GM12878 (cell line): ENCODE data around the gene MEIOSIN. TPM values are rescaled to one million over a fixed set of nuclear protein-coding genes. Genes with fewer than 3 reads are reported as not detected.
A peak's percentile ranks its signal among the peaks of the same experiment; 100 is the strongest.
"Not testable (repeated sequence)": the region's sequence is repeated elsewhere in the genome, so short reads cannot be mapped to it uniquely, and the experiment has no call there.

Source experiments
- ATAC-seq: fragments of 200-7000 bp; cut with Tn5 transposase; 3 replicates; pipeline ENCODE4 v1.9.1; 2020; ENCODE audit warnings: mild to moderate bottlenecking, moderate library complexity
- BruUV-seq: library from RNA; stranded (reverse); fragments of 400-500 nt; replicated peaks from 2 replicates; lab custom pipeline; 2021; lab: Mats Ljungman, UMichigan
- CTCF ChIA-PET: fragments of 300-600 bp; sonication (Branson Sonifier 250); formaldehyde crosslinking; extraction: SDS; loops from one replicate; lab custom pipeline; 2021; ENCODE audit warnings: inconsistent platforms; lab: Yijun Ruan, JAX
- POLR2A ChIA-PET: fragments of 350-600 bp; formaldehyde crosslinking; extraction: SDS; loops from one replicate; lab custom pipeline; 2021; ENCODE audit warnings: inconsistent platforms; lab: Charles Lee
- RAD21 ChIA-PET: fragments of 300-600 bp; sonication (Branson Sonifier 250); formaldehyde crosslinking; loops from one replicate; lab custom pipeline; 2023; ENCODE audit warnings: antibody characterized with exemption; ENCODE audit not compliant: unreplicated experiment; lab: Charles Lee
- SMC1A ChIA-PET: fragments of 300-600 bp; sonication (Branson Sonifier 250); formaldehyde crosslinking; loops from one replicate; lab custom pipeline; 2023; ENCODE audit not compliant: unreplicated experiment, uncharacterized antibody; lab: Charles Lee
- DNase-seq: peaks from one replicate; pipeline ENCODE4 v3.0.0-alpha.2; 2011; ENCODE audit warnings: low read depth, low spot score
- FAIRE-seq: peaks from 3 replicates; lab custom pipeline; 2011; peaks lifted over from hg19 to GRCh38; lab: Jason Lieb, UNC
- H2AFZ ChIP-seq: 2 replicates; pipeline ENCODE4 v1.6.0; 2011; ENCODE audit warnings: low read depth, low read length, control low read depth; ENCODE audit not compliant: control insufficient read depth
- H3K27ac ChIP-seq: 2 replicates; pipeline ENCODE4 v1.5.1; 2011; ENCODE audit warnings: control low read depth; ENCODE audit not compliant: control insufficient read depth, insufficient read depth
- H3K27me3 ChIP-seq, 2 experiments: replicated peaks in 1 of 2; 2 replicates each; pipeline versions ENCODE4 v1.6.0 to v1.6.1; 2011; ENCODE audit warnings: low read length in 1 of 2; ENCODE audit not compliant: control insufficient read depth in 2 of 2, insufficient read depth in 2 of 2
- H3K36me3 ChIP-seq, 2 experiments: 2 replicates each; pipeline ENCODE4 v1.5.1; 2011; ENCODE audit warnings: low read length in 1 of 2; ENCODE audit not compliant: control insufficient read depth in 2 of 2, insufficient read depth in 2 of 2
- H3K4me1 ChIP-seq: 2 replicates; pipeline ENCODE4 v1.6.1; 2011; ENCODE audit warnings: mild to moderate bottlenecking, low read length, moderate library complexity, mixed read lengths; ENCODE audit not compliant: control insufficient read depth, insufficient read depth
- H3K4me2 ChIP-seq: 2 replicates; pipeline ENCODE4 v1.6.0; 2011; ENCODE audit warnings: control low read depth; ENCODE audit not compliant: control insufficient read depth, insufficient read depth
- H3K4me3 ChIP-seq: fragments of 200-600 bp; sonication (generic); 2 replicates; pipeline ENCODE4 v1.5.1; 2016
- H3K79me2 ChIP-seq: 2 replicates; pipeline ENCODE4 v1.6.0; 2011; ENCODE audit warnings: low read length; ENCODE audit not compliant: control insufficient read depth, insufficient read depth
- H3K9ac ChIP-seq: 2 replicates; pipeline ENCODE4 v1.8.0; 2011; ENCODE audit warnings: low read length, control low read depth, mixed read lengths; ENCODE audit not compliant: control insufficient read depth, insufficient read depth
- H3K9me3 ChIP-seq: replicated peaks from 3 replicates; pipeline ENCODE4 v1.5.1; 2011; ENCODE audit warnings: mild to moderate bottlenecking, low read length; ENCODE audit not compliant: control insufficient read depth, insufficient read depth
- H4K20me1 ChIP-seq: 2 replicates; pipeline ENCODE4 v1.6.0; 2011; ENCODE audit not compliant: control insufficient read depth, insufficient read depth
- MTA3 ChIP-seq: IDR thresholded peaks from 2 replicates; pipeline ENCODE4 v1.6.1; 2012; ENCODE audit warnings: low read length, inconsistent platforms, borderline replicate concordance
- MXI1 ChIP-seq: fragments of 150-350 bp; IDR thresholded peaks from 2 replicates; pipeline ENCODE4 v1.6.1; 2011; ENCODE audit warnings: low read depth, mild to moderate bottlenecking, inconsistent platforms, low read length, improper control_type of control experiment
- RUNX3 ChIP-seq: IDR thresholded peaks from 2 replicates; pipeline ENCODE4 v1.6.1; 2012; ENCODE audit warnings: low read length, inconsistent platforms
- SMAD5 ChIP-seq: IDR thresholded peaks from 2 replicates; pipeline ENCODE4 v1.6.1; 2016; ENCODE audit warnings: antibody characterized with exemption, low read depth
- SMARCA5 ChIP-seq: fragments of 450-650 bp; IDR thresholded peaks from 2 replicates; pipeline ENCODE4 v1.6.1; 2017; ENCODE audit warnings: mild to moderate bottlenecking
- SREBF2 ChIP-seq: IDR thresholded peaks from 2 replicates; pipeline ENCODE4 v1.6.1; 2012; ENCODE audit warnings: mild to moderate bottlenecking, low read length
- WGBS: methylation state at CpG from one replicate; pipeline ENCODE4 v1.1.6; 2016; ENCODE audit warnings: low lambda C conversion rate; ENCODE audit not compliant: insufficient replicate concordance, insufficient coverage; ENCODE audit errors: missing lambda C conversion rate; 5-methylcytosine and 5-hydroxymethylcytosine counted together
- in situ Hi-C: fragments of 300-500 bp; cut with MboI; formaldehyde crosslinking; loops from 9 replicates; pipeline ENCODE4 v1.14.3; 2018; ENCODE audit warnings: mixed read lengths
- intact Hi-C: fragments of 100-400 bp; cut with micrococcal nuclease; formaldehyde crosslinking; loops from one replicate; pipeline ENCODE4 v1.14.2; 2022; ENCODE audit not compliant: unreplicated experiment
- polyA plus RNA-seq, 11 experiments: library from polyadenylated mRNA; depleted of rRNA in 4 of 11; unstranded in 6 of 11; stranded (reverse) in 5 of 11; fragments of >200 nt; fragmentation: Nextera tagmentation in 4 of 11; fragmentation: Illumina TruSeq in 1 of 11; extraction: Ambion mirVana in 4 of 11; extraction: Trizol in 1 of 11; gene quantifications; 1 replicate in 1 of 11; 2 replicates in 10 of 11; pipeline versions ENCODE4 v1.2.1 to v1.2.3, GENCODE V29; 2011 to 2016; ENCODE audit warnings: inconsistent platforms in 2 of 11, missing spikeins in 2 of 11, low read depth in 1 of 11
- total RNA-seq, 4 experiments: library from RNA; depleted of rRNA in 3 of 4; stranded (reverse); fragments of >200 nt in 3 of 4; fragmentation: Illumina TruSeq in 1 of 4; extraction: Trizol in 1 of 4; gene quantifications; 2 replicates each; pipeline versions ENCODE4 v1.2.1 to v1.2.3, GENCODE V29; 2013 to 2021

Gene MEIOSIN
- total and polyA plus RNA-seq, 10 of the 15 experiments (the other 5 are each of a cell fraction or from before 2014, with no cell fraction given) = 0.05 to 0.66 (median 0.14) TPM; not detected in 4

- CTCF ChIA-PET = interaction anchor here (0.8 to 4.8 kb wide), 11 partner anchors 9 to 205 kb away, joined by 3 to 53 read pairs (median 6); partner anchors contain the start of genes FBXO46, GIPR, QPCTL and SIX5
- peaks cover 13% of the 10 kb centered on the region for H3K4me1 ChIP-seq
- peak overlapping the region; percentile 81 for H3K9ac ChIP-seq
- peak overlapping the region; percentile 97 for H3K27ac ChIP-seq
- SMC1A ChIA-PET = interaction anchor here (0.6 to 4.9 kb wide), 11 partner anchors 8 to 76 kb away, joined by 3 to 35 read pairs (median 8); partner anchors contain the start of genes FBXO46, QPCTL, SIX5 and SNRPD2
- peak overlapping the region; percentile 71 for H3K4me3 ChIP-seq
- 39% methylated on average over 12 of the region's 12 CpGs for WGBS
- peaks cover 8 to 21% of the 10 kb centered on the region in 2 experiments for H3K36me3 ChIP-seq
- POLR2A ChIA-PET = interaction anchor here (0.9 to 5.9 kb wide), 8 partner anchors 9 to 883 kb away, joined by 4 to 58 read pairs (median 16); partner anchors contain the start of genes CALM3, FBXO46, QPCTL and SIX5
- H4K20me1 ChIP-seq = no peaks in the 10 kb centered on the region
- TF ChIP-seq MXI1 = 0 out of 2 replicates have a peak, but pooled peaks have one; percentile 6
- TF ChIP-seq MTA3 = peak; percentile 44; the same call in 1 of the 2 replicates
- 0 out of 2 replicates have a peak, but pooled peaks have one; percentile 31 for TF ChIP-seq SMARCA5
- no peak for TF ChIP-seq SREBF2
- 0 out of 2 replicates have a peak, but pooled peaks have one; percentile 71 for TF ChIP-seq SMAD5
- TF ChIP-seq RUNX3 = peak; percentile 28; the same call in 1 of the 2 replicates
- TF ChIP-seq, all 136 proteins: peak for 5
- BruUV-seq = TSS peak; percentile 97
- no peak overlapping the region for H2AFZ ChIP-seq
- ATAC-seq (peak; percentile 3), FAIRE-seq (peak; percentile 7), DNase-seq (no peak)
- RAD21 ChIA-PET = interaction anchor here (1.0 to 2.6 kb wide), 10 partner anchors 8 to 132 kb away, joined by 3 to 25 read pairs (median 6); partner anchors contain the start of genes FBXO46, QPCTL, SIX5 and SNRPD2
- in situ Hi-C loops = no loop called here
- H3K4me2 ChIP-seq = peak overlapping the region; percentile 89
- H3K27me3 ChIP-seq = no peaks in the 10 kb centered on the region
- intact Hi-C loops = no loop called here
- no peaks in the 10 kb centered on the region for H3K9me3 ChIP-seq
- H3K79me2 ChIP-seq = peaks cover 71% of the 10 kb centered on the region
These were observed 15.1 kb upstream of the MEIOSIN start for GRCh38 chr19:45717983-45718650.

GRCh38 chr19:45720065-45720464 is 13.2 kb upstream of the MEIOSIN start:
- H4K20me1 ChIP-seq, H3K27me3 ChIP-seq, H3K27ac ChIP-seq, intact Hi-C loops, ATAC-seq, H3K4me2 ChIP-seq, BruUV-seq, H3K4me3 ChIP-seq, DNase-seq, in situ Hi-C loops, H3K9ac ChIP-seq, H2AFZ ChIP-seq, FAIRE-seq, H3K9me3 ChIP-seq: not testable (repeated sequence)
- peaks cover 68% of the 10 kb centered on the region for H3K79me2 ChIP-seq
- peaks cover 8 to 25% of the 10 kb centered on the region in 2 experiments for H3K36me3 ChIP-seq
- peaks cover 13% of the 10 kb centered on the region for H3K4me1 ChIP-seq
- ChIA-PET SMC1A (interaction anchor here (1.3 kb wide), 1 partner anchor 10 kb away, joined by 5 read pairs; no protein-coding TSS in a partner anchor), CTCF (interaction anchor here (1.0 to 1.8 kb wide), 2 partner anchors 10 to 30 kb away, joined by 4 to 9 read pairs; partner anchors contain the start of gene FBXO46), POLR2A (interaction anchor here (1.1 to 5.9 kb wide), 2 partner anchors 10 to 28 kb away, joined by 3 to 58 read pairs; partner anchors contain the start of genes FBXO46 and SNRPD2), RAD21 (interaction anchor here (0.7 kb wide), 1 partner anchor 8 kb away, joined by 3 read pairs; no protein-coding TSS in a partner anchor)
- WGBS = 98% methylated on average over 11 of the region's 11 CpGs
